Measurements from ENCODE around the gene NTN5. TPM values are rescaled to one million over a fixed set of nuclear protein-coding genes. Genes with fewer than 3 reads are reported as not detected.
A peak's percentile ranks its signal among the peaks of the same experiment; 100 is the strongest.

NTN5 gene
- total RNA-seq, 1 experiment from 2014 or later, result not detected

DNA sequence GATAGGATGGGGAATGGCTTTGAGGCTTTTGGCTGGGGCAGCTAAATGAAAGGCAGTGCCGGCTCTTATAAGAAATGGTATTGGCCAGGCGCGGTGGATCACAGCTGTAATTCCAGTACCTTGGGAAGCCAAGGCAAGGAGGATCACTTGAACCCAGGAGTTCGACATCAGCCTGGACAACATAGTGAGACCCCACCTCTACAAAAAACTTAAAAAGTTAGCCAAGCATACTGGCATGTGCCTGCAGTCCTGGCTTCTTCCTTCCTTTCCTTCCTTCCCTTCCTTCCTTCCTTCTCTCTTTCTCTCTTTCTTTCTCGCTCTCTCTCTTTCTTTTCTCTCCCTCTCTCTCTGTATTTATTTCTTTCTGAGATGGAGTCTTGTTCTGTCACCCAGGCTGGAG is 30.0 kb downstream of the NTN5 start:
- no peaks in the 10 kb centered on the region for H3K36me3 ChIP-seq (ENCODE audit: insufficient read depth, low read length, poor library complexity, severe bottlenecking)
- no peaks in the 10 kb centered on the region for H3K9me3 ChIP-seq (ENCODE audit: low read depth, low read length, poor library complexity, severe bottlenecking)
- H3K27me3 ChIP-seq (replicated peaks; ENCODE audit: insufficient read depth, low read depth, low read length, poor library complexity), result no peaks in the 10 kb centered on the region
- ChIA-PET POLR2A (ENCODE audit: low non-redundant PET) (interaction anchor here (0.6 to 0.7 kb wide), 2 partner anchors 322 to 1541 kb away, joined by 4 to 7 read pairs; no protein-coding TSS in a partner anchor), CTCF (interaction anchor here (0.6 kb wide), 1 partner anchor 25 kb away, joined by 3 read pairs; no protein-coding TSS in a partner anchor)
- no peak overlapping the region for H3K27ac ChIP-seq (ENCODE audit: low read depth, low read length, poor library complexity, severe bottlenecking)
- H3K4me1 ChIP-seq (ENCODE audit: insufficient read depth, low read length, poor library complexity, severe bottlenecking), result peaks cover 34% of the 10 kb centered on the region
- intact Hi-C loops (cut with micrococcal nuclease; ENCODE audit: unreplicated experiment), result loop anchor here (10.0 kb wide), 1 partner anchor 322 kb away; the partner anchor contains the start of gene FTL
- H3K4me3 ChIP-seq (ENCODE audit: low read depth, low read length, poor library complexity, severe bottlenecking), result no peak overlapping the region
- no peak for DNase-seq (ENCODE audit: low spot score)
- no peak for TF ChIP-seq EZH2 (IDR thresholded peaks at IDR 0.05; ENCODE audit: borderline replicate concordance, low read depth, low read length, poor library complexity, severe bottlenecking)
- TF ChIP-seq, protein P1, sequence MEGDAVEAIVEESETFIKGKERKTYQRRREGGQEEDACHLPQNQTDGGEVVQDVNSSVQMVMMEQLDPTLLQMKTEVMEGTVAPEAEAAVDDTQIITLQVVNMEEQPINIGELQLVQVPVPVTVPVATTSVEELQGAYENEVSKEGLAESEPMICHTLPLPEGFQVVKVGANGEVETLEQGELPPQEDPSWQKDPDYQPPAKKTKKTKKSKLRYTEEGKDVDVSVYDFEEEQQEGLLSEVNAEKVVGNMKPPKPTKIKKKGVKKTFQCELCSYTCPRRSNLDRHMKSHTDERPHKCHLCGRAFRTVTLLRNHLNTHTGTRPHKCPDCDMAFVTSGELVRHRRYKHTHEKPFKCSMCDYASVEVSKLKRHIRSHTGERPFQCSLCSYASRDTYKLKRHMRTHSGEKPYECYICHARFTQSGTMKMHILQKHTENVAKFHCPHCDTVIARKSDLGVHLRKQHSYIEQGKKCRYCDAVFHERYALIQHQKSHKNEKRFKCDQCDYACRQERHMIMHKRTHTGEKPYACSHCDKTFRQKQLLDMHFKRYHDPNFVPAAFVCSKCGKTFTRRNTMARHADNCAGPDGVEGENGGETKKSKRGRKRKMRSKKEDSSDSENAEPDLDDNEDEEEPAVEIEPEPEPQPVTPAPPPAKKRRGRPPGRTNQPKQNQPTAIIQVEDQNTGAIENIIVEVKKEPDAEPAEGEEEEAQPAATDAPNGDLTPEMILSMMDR (conservative IDR thresholded peaks at IDR 0.05; ENCODE audit: low read depth, low read length), result no peak
- no TSS peak for BruUV-seq (replicated peaks)

GRCh38 chr19:48641850-48642249 is 31.0 kb downstream of the NTN5 start:
- TF ChIP-seq EZH2 (IDR thresholded peaks at IDR 0.05; ENCODE audit: borderline replicate concordance, low read depth, low read length, poor library complexity, severe bottlenecking), result no peak
- TF ChIP-seq, protein P1 (conservative IDR thresholded peaks at IDR 0.05; ENCODE audit: low read depth, low read length), result no peak
- Histone ChIP-seq H3K4me1 (ENCODE audit: insufficient read depth, low read length, poor library complexity, severe bottlenecking) (peaks cover 29% of the 10 kb centered on the region), H3K4me3 (ENCODE audit: low read depth, low read length, poor library complexity, severe bottlenecking) (no peak overlapping the region), H3K27ac (ENCODE audit: low read depth, low read length, poor library complexity, severe bottlenecking) (no peak overlapping the region), H3K27me3 (replicated peaks; ENCODE audit: insufficient read depth, low read depth, low read length, poor library complexity) (no peaks in the 10 kb centered on the region), H3K36me3 (ENCODE audit: insufficient read depth, low read length, poor library complexity, severe bottlenecking) (no peaks in the 10 kb centered on the region), H3K9me3 (ENCODE audit: low read depth, low read length, poor library complexity, severe bottlenecking) (no peaks in the 10 kb centered on the region)
- no peak for DNase-seq (ENCODE audit: low spot score)
- no TSS peak for BruUV-seq (replicated peaks)
- ChIA-PET CTCF (no interaction called here), POLR2A (ENCODE audit: low non-redundant PET) (no interaction called here)
- intact Hi-C loops (cut with micrococcal nuclease; ENCODE audit: unreplicated experiment), result loop anchor here (10.0 kb wide), 1 partner anchor 323 kb away; the partner anchor contains the start of gene FTL

GRCh38 chr19:48639483-48640375 is 33.1 kb downstream of the NTN5 start:
- BruUV-seq (replicated peaks), result no TSS peak
- peaks cover 22% of the 10 kb centered on the region for H3K4me1 ChIP-seq (ENCODE audit: insufficient read depth, low read length, poor library complexity, severe bottlenecking)
- no peaks in the 10 kb centered on the region for H3K27me3 ChIP-seq (replicated peaks; ENCODE audit: insufficient read depth, low read depth, low read length, poor library complexity)
- intact Hi-C loops (cut with micrococcal nuclease; ENCODE audit: unreplicated experiment), result loop anchor here (10.0 kb wide), 1 partner anchor 325 kb away; the partner anchor contains the start of gene FTL
- H3K9me3 ChIP-seq (ENCODE audit: low read depth, low read length, poor library complexity, severe bottlenecking), result no peaks in the 10 kb centered on the region
- H3K27ac ChIP-seq (ENCODE audit: low read depth, low read length, poor library complexity, severe bottlenecking), result peak overlapping the region; percentile 53
- CTCF ChIA-PET, result interaction anchor here (0.7 kb wide), 1 partner anchor 17 kb away, joined by 9 read pairs; no protein-coding TSS in a partner anchor
- TF ChIP-seq, protein P1 (conservative IDR thresholded peaks at IDR 0.05; ENCODE audit: low read depth, low read length), result no peak
- no peak for TF ChIP-seq EZH2 (IDR thresholded peaks at IDR 0.05; ENCODE audit: borderline replicate concordance, low read depth, low read length, poor library complexity, severe bottlenecking)
- POLR2A ChIA-PET (ENCODE audit: low non-redundant PET), result interaction anchor here (0.5 kb wide), 1 partner anchor 11 kb away, joined by 4 read pairs; no protein-coding TSS in a partner anchor
- H3K4me3 ChIP-seq (ENCODE audit: low read depth, low read length, poor library complexity, severe bottlenecking), result no peak overlapping the region
- H3K36me3 ChIP-seq (ENCODE audit: insufficient read depth, low read length, poor library complexity, severe bottlenecking), result no peaks in the 10 kb centered on the region
- no peak for DNase-seq (ENCODE audit: low spot score)
